ENCODE data around the gene DENND1A. TPM values are rescaled to one million over a fixed set of nuclear protein-coding genes. Genes with fewer than 3 reads are reported as not detected.

The DENND1A gene
- total and polyA plus RNA-seq, 4 donors = 7.9 to 22.0 (median 13.9) TPM

DNA sequence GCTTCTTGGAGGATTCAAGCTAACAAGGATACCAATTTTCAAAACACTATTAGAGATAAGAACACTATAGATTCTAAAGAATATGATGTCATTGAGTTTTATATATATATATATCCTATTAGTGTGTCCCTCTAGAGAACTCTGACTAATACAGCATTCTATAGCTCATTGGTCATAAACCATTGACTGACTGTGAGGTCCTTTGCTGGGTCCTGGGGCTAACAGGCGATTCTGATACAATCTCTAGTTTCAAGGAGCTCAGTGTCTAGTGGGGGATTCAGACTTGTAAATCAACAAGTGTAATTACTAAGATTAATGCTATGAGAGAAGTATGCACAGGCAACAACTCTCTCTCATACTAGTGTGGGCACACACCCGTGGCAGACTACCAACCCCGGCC, 234.5 kb downstream of the DENND1A start:
- Histone ChIP-seq H3K4me1 (ENCODE audit: control insufficient read depth in 4 of 4, insufficient read depth in 4 of 4, low read length in 3 of 4) (no peaks in the 10 kb centered on the region), H3K9ac (ENCODE audit: low read depth in 1 of 2, low read length in 2 of 2) (no peak overlapping the region), H3K27ac (ENCODE audit: low read depth in 1 of 2, low read length in 2 of 2) (no peak overlapping the region), H3K4me3 (ENCODE audit: low read depth in 1 of 3, low read length in 3 of 3) (no peak overlapping the region), H3K9me3 (ENCODE audit: control insufficient read depth in 4 of 4, low read length in 3 of 4) (no peaks in the 10 kb centered on the region), H3K27me3 (ENCODE audit: control insufficient read depth in 4 of 4, insufficient read depth in 4 of 4, low read length in 3 of 4) (no peaks in the 10 kb centered on the region), H3K36me3 (ENCODE audit: control insufficient read depth in 4 of 4, insufficient read depth in 3 of 4, low read depth in 1 of 4, low read length in 3 of 4) (peaks cover 0 to 6% (median 3%) of the 10 kb centered on the region in 4 donors)
- no peak for DNase-seq (ENCODE audit: low spot score)
- 98% methylated on average over 3 of the region's 3 CpGs for WGBS
- TF ChIP-seq HNF4A (conservative IDR thresholded peaks at IDR 0.05) (no peak), FOXA1 (IDR thresholded peaks at IDR 0.05) (no peak), YY1 (IDR thresholded peaks at IDR 0.05) (no peak), EGR1 (IDR thresholded peaks at IDR 0.05; ENCODE audit: low read depth in 2 of 2) (no peak), TAF1 (conservative IDR thresholded peaks at IDR 0.05) (no peak), CTCF (IDR thresholded peaks at IDR 0.05; ENCODE audit: low read depth, low read length, missing input control) (no peak), FOXA2 (IDR thresholded peaks at IDR 0.05) (no peak), RAD21 (IDR thresholded peaks at IDR 0.05) (no peak), RXRA (IDR thresholded peaks at IDR 0.05) (no peak), NR2F2 (IDR thresholded peaks at IDR 0.05) (no peak), GABPA (IDR thresholded peaks at IDR 0.05 in 1 of 2, conservative IDR thresholded peaks at IDR 0.05 in 1 of 2) (no peak)
- TF ChIP-seq, protein P1, sequence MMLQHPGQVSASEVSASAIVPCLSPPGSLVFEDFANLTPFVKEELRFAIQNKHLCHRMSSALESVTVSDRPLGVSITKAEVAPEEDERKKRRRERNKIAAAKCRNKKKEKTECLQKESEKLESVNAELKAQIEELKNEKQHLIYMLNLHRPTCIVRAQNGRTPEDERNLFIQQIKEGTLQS (IDR thresholded peaks at IDR 0.05) = no peak
- TF ChIP-seq, protein P2, sequence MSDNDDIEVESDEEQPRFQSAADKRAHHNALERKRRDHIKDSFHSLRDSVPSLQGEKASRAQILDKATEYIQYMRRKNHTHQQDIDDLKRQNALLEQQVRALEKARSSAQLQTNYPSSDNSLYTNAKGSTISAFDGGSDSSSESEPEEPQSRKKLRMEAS (IDR thresholded peaks at IDR 0.05) = no peak

DNA sequence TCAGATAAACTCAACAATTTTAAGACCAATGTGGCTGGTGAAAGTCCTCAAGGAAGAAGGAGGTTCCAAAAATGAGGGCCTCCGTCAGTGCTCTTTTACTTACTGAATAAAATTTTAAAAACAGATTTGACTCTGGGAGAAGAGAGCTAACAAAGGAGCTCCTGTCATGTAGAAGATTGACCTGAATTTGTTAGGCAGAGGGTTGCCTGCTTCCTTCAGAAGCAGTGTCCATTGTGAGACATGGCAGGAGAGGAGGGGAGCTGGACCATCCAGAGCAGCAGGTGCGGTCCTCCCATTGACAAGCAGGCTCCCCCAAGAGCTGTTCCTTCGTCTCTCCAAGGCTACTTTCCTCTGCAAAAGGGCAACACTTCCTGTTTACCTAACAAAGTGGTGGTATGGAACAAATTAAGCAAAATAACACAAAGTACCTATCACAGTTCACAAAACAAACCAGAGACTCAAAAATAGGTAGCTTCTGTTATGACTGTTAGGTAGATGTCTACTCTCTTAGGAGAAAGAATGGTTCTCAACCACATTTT, 238.1 kb downstream of the DENND1A start:
- 92% methylated on average over 3 of the region's 3 CpGs for WGBS
- no peak overlapping the region for H3K27ac ChIP-seq (ENCODE audit: low read depth in 1 of 2, low read length in 2 of 2)
- H3K4me3 ChIP-seq (ENCODE audit: low read depth in 1 of 3, low read length in 3 of 3) = no peak overlapping the region
- DNase-seq (ENCODE audit: low spot score) = no peak
- H3K36me3 ChIP-seq (ENCODE audit: control insufficient read depth in 4 of 4, insufficient read depth in 3 of 4, low read depth in 1 of 4, low read length in 3 of 4) = peaks cover 0 to 6% (median 3%) of the 10 kb centered on the region in 4 donors
- no peaks in the 10 kb centered on the region for H3K27me3 ChIP-seq (ENCODE audit: control insufficient read depth in 4 of 4, insufficient read depth in 4 of 4, low read length in 3 of 4)
- H3K9ac ChIP-seq (ENCODE audit: low read depth in 1 of 2, low read length in 2 of 2) = no peak overlapping the region
- no peaks in the 10 kb centered on the region for H3K9me3 ChIP-seq (ENCODE audit: control insufficient read depth in 4 of 4, low read length in 3 of 4)
- TF ChIP-seq NR2F2 (IDR thresholded peaks at IDR 0.05) (no peak), YY1 (IDR thresholded peaks at IDR 0.05) (no peak), RAD21 (IDR thresholded peaks at IDR 0.05) (no peak), HNF4G (IDR thresholded peaks at IDR 0.05) (no peak), CTCF (IDR thresholded peaks at IDR 0.05; ENCODE audit: low read depth, low read length, missing input control) (no peak), FOXA1 (IDR thresholded peaks at IDR 0.05) (no peak), FOXA2 (IDR thresholded peaks at IDR 0.05) (no peak), RXRA (IDR thresholded peaks at IDR 0.05) (no peak), TAF1 (conservative IDR thresholded peaks at IDR 0.05) (no peak), JUND (IDR thresholded peaks at IDR 0.05) (no peak), EGR1 (IDR thresholded peaks at IDR 0.05; ENCODE audit: low read depth in 2 of 2) (no peak), HNF4A (conservative IDR thresholded peaks at IDR 0.05) (no peak), GABPA (IDR thresholded peaks at IDR 0.05 in 1 of 2, conservative IDR thresholded peaks at IDR 0.05 in 1 of 2) (no peak), SP1 (IDR thresholded peaks at IDR 0.05) (no peak)
- TF ChIP-seq, protein P1 (IDR thresholded peaks at IDR 0.05) = no peak
- TF ChIP-seq, protein P2 (IDR thresholded peaks at IDR 0.05) = no peak
- TF ChIP-seq, protein P3, sequence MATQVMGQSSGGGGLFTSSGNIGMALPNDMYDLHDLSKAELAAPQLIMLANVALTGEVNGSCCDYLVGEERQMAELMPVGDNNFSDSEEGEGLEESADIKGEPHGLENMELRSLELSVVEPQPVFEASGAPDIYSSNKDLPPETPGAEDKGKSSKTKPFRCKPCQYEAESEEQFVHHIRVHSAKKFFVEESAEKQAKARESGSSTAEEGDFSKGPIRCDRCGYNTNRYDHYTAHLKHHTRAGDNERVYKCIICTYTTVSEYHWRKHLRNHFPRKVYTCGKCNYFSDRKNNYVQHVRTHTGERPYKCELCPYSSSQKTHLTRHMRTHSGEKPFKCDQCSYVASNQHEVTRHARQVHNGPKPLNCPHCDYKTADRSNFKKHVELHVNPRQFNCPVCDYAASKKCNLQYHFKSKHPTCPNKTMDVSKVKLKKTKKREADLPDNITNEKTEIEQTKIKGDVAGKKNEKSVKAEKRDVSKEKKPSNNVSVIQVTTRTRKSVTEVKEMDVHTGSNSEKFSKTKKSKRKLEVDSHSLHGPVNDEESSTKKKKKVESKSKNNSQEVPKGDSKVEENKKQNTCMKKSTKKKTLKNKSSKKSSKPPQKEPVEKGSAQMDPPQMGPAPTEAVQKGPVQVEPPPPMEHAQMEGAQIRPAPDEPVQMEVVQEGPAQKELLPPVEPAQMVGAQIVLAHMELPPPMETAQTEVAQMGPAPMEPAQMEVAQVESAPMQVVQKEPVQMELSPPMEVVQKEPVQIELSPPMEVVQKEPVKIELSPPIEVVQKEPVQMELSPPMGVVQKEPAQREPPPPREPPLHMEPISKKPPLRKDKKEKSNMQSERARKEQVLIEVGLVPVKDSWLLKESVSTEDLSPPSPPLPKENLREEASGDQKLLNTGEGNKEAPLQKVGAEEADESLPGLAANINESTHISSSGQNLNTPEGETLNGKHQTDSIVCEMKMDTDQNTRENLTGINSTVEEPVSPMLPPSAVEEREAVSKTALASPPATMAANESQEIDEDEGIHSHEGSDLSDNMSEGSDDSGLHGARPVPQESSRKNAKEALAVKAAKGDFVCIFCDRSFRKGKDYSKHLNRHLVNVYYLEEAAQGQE (IDR thresholded peaks at IDR 0.05) = no peak
- TF ChIP-seq, protein P4, sequence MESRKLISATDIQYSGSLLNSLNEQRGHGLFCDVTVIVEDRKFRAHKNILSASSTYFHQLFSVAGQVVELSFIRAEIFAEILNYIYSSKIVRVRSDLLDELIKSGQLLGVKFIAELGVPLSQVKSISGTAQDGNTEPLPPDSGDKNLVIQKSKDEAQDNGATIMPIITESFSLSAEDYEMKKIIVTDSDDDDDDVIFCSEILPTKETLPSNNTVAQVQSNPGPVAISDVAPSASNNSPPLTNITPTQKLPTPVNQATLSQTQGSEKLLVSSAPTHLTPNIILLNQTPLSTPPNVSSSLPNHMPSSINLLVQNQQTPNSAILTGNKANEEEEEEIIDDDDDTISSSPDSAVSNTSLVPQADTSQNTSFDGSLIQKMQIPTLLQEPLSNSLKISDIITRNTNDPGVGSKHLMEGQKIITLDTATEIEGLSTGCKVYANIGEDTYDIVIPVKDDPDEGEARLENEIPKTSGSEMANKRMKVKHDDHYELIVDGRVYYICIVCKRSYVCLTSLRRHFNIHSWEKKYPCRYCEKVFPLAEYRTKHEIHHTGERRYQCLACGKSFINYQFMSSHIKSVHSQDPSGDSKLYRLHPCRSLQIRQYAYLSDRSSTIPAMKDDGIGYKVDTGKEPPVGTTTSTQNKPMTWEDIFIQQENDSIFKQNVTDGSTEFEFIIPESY (IDR thresholded peaks at IDR 0.05) = no peak
- H3K4me1 ChIP-seq (ENCODE audit: control insufficient read depth in 4 of 4, insufficient read depth in 4 of 4, low read length in 3 of 4) = no peaks in the 10 kb centered on the region
